Bronchial epithelial cell (primary cell): Measurements from ENCODE around the gene CADM1. TPM values are rescaled to one million over a fixed set of nuclear protein-coding genes. Genes with fewer than 3 reads are reported as not detected.

ENCODE experiments used
- DNase-seq: peaks from one replicate; pipeline ENCODE4 v3.0.0-alpha.2; 2010; ENCODE audit warnings: low read depth
- FAIRE-seq: peaks from 2 replicates; lab custom pipeline; 2011; peaks lifted over from hg19 to GRCh38; lab: Jason Lieb, UNC
- H3K27me3 ChIP-seq: 2 replicates; pipeline ENCODE4 v1.5.1; 2011; ENCODE audit warnings: low read length; ENCODE audit not compliant: control insufficient read depth, insufficient read depth
- H3K36me3 ChIP-seq: 2 replicates; pipeline ENCODE4 v1.5.1; 2011; ENCODE audit warnings: low read length; ENCODE audit not compliant: control insufficient read depth, insufficient read depth
- H3K4me3 ChIP-seq: 2 replicates; pipeline ENCODE4 v1.5.1; 2011; ENCODE audit warnings: mild to moderate bottlenecking, low read depth, low read length, control low read depth
- total RNA-seq: library from RNA; depleted of rRNA; stranded (reverse); fragments of >200 nt; gene quantifications from 2 replicates; pipeline ENCODE4 v1.2.1, GENCODE V29; 2014
- TF ChIP-seq, protein P1 (sequence below): IDR thresholded peaks from 2 replicates; pipeline ENCODE4 v1.5.1; 2011; ENCODE audit warnings: mild to moderate bottlenecking, moderate library complexity, low read length, control low read depth, inconsistent platforms; ENCODE audit not compliant: insufficient read depth, severe bottlenecking

The CADM1 gene
- total RNA-seq, 1 donor from 2014 or later, result 1.6 TPM

DNA sequence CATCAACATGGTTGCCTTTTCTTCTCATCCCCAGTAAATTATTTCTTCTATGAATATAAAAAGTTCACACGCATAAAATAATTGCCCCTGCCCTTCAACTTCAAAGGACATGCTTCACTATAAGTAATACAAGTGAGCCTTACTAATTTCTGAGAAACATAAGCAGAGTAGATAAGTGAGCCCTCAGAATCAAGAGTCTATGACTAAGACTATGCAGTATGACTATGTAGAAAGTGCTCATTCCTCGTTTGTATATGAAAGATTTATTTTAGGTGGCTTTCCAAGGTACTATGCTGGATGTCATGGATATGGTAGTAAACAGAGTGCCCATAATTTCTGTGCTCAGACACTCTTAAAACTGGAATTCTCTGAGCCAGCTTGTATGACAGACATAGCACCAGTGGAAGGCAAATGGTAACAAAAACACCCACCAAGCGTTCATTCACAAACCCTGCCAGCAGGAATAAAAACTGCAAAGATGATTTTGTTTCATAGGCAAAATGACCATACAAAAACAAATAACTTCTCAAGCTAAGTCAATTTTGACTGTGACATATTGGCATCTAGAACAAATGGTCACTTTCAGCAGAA, 189.8 kb downstream of the CADM1 start:
- DNase-seq (no peak), FAIRE-seq (no peak)
- TF ChIP-seq, protein P1, sequence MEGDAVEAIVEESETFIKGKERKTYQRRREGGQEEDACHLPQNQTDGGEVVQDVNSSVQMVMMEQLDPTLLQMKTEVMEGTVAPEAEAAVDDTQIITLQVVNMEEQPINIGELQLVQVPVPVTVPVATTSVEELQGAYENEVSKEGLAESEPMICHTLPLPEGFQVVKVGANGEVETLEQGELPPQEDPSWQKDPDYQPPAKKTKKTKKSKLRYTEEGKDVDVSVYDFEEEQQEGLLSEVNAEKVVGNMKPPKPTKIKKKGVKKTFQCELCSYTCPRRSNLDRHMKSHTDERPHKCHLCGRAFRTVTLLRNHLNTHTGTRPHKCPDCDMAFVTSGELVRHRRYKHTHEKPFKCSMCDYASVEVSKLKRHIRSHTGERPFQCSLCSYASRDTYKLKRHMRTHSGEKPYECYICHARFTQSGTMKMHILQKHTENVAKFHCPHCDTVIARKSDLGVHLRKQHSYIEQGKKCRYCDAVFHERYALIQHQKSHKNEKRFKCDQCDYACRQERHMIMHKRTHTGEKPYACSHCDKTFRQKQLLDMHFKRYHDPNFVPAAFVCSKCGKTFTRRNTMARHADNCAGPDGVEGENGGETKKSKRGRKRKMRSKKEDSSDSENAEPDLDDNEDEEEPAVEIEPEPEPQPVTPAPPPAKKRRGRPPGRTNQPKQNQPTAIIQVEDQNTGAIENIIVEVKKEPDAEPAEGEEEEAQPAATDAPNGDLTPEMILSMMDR, result no peak
- Histone ChIP-seq H3K4me3 (no peak overlapping the region), H3K36me3 (no peaks in the 10 kb centered on the region), H3K27me3 (no peaks in the 10 kb centered on the region)

DNA sequence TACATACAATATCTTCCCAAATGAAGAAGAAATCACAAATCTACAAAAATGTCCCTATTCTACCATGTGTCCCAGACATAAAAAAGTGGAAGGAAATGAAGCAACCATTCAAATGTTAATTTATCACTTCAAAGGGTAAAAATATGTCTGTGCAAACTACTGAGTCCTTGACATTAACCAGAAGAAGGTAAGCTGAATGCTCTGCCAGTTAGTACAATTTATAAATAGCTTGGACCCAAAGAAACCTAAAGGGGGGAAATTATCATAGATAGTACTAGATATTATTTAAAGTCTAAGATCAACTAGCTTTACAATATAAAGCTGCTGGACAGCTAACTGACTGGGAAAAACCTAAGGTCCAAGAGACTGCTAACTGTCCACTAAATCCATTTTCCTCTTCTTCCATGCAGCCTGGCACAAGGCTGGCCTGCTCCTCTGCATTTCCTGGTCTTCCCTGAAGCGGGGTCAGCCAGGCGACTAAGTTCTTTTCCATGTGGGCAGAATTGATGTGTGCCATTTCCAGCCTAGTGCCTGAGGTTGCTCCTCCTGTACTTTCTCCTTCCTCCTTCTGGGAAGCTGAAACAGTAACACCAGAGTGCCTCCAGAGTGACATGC, 190.9 kb downstream of the CADM1 start:
- no peak for FAIRE-seq
- H3K36me3 ChIP-seq, result no peaks in the 10 kb centered on the region
- H3K27me3 ChIP-seq, result no peaks in the 10 kb centered on the region
- TF ChIP-seq, protein P1, result no peak
- H3K4me3 ChIP-seq, result no peak overlapping the region
- no peak for DNase-seq

DNA sequence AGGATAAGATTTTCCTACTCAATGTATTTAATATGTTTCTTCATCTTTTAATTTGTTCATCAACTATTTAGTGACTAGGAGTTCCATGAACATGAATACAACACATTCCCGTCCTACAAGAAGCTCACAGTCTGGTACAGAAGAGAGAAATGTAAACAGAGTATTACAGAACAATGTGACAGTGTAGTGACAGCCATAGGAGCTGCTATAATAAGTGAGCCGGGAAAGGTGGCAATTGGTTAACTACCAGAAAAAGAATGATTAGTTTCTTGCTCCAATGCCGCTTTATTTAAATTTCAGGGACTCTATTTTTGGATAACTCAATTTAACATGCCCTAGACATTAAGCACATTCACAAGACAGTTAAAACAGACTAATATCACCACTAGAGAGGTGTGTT, 192.3 kb downstream of the CADM1 start:
- no peaks in the 10 kb centered on the region for H3K36me3 ChIP-seq
- FAIRE-seq (no peak), DNase-seq (no peak)
- no peaks in the 10 kb centered on the region for H3K27me3 ChIP-seq
- TF ChIP-seq, protein P1, result no peak
- H3K4me3 ChIP-seq, result no peak overlapping the region

DNA sequence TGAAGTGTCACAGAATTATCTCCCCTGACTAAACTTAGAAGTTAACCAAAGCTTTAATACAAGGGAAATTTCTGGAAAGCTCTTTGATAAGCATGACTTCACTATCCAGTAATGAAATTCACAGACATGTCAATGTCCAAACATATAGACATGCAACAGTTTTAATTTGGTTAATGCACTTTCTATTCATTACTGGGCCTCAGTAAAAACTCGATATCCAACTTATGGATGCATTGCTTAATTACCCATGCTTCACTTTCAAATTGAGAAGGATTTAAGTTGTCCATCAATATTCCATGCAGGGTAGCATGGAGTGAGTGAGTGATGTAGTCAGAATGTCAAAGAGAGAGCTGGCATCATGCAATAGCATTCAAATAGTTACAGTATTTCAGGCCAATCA, 197.5 kb downstream of the CADM1 start:
- H3K4me3 ChIP-seq, result no peak overlapping the region
- H3K27me3 ChIP-seq, result no peaks in the 10 kb centered on the region
- no peak for FAIRE-seq
- DNase-seq, result no peak
- TF ChIP-seq, protein P1, result no peak
- no peaks in the 10 kb centered on the region for H3K36me3 ChIP-seq

DNA sequence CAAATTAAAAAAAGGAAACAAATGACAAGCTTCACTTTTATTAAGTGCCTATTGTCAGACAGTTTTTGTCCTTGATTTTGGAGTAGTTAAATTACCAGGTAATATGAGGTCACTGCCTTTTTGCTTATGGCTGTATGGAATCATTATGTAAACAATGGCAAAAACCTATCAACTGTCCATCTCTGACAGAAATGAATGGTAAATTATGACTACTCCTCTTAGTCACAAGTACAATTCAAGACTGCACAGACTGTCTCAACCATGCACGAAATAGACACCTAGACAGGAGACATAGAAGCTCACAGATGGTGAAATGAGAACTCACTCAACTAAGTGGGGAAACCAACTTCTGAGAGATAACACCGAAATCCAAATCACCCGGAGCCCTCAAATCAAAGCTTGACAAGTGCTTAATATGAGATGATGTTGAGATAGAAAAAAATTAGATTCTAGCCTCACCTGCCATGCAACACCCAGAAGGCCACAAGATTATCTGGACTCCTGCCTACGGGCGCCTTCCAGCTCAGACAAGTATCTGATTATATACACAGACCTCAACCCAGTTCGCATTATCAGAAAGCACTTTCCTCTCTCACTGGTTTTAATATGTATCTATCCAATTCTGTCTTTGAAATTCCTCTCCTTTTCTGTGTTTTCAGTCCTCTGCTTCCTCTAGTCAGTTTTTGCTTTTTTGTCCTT, 199.3 kb downstream of the CADM1 start:
- TF ChIP-seq, protein P1, result no peak
- DNase-seq, result peak; percentile 89
- no peaks in the 10 kb centered on the region for H3K36me3 ChIP-seq
- no peak overlapping the region for H3K4me3 ChIP-seq
- FAIRE-seq, result no peak
- H3K27me3 ChIP-seq, result no peaks in the 10 kb centered on the region
